Esophagus (tissue), 2 donors: ENCODE data around the gene TMEM98. TPM values are rescaled to one million over a fixed set of nuclear protein-coding genes. Genes with fewer than 3 reads are reported as not detected.

ENCODE experiments used
- H3K27ac ChIP-seq, 2 donors: one replicate each; pipeline ENCODE4 v1.5.1; 2013; ENCODE audit warnings: low read depth in 2 of 2, mild to moderate bottlenecking in 2 of 2, inconsistent platforms in 1 of 2, low read length in 1 of 2, moderate library complexity in 1 of 2
- H3K27me3 ChIP-seq, 2 donors: one replicate each; pipeline ENCODE4 v1.6.1; 2013; ENCODE audit warnings: low read length in 2 of 2, control low read depth in 1 of 2, mild to moderate bottlenecking in 1 of 2; ENCODE audit not compliant: insufficient read depth in 2 of 2, control insufficient read depth in 1 of 2
- H3K36me3 ChIP-seq, 2 donors: one replicate each; pipeline ENCODE4 v1.6.1; 2013; ENCODE audit warnings: low read length in 1 of 2; ENCODE audit not compliant: control insufficient read depth in 2 of 2, insufficient read depth in 2 of 2
- H3K4me1 ChIP-seq, 2 donors: one replicate each; pipeline ENCODE4 v1.6.1; 2013; ENCODE audit warnings: low read length in 1 of 2; ENCODE audit not compliant: control insufficient read depth in 2 of 2, insufficient read depth in 2 of 2
- H3K4me3 ChIP-seq, 2 donors: one replicate each; pipeline ENCODE4 v1.5.1; 2013; ENCODE audit warnings: low read length in 2 of 2, mild to moderate bottlenecking in 2 of 2, low read depth in 1 of 2, moderate library complexity in 1 of 2
- H3K9me3 ChIP-seq, 2 donors: one replicate each; pipeline ENCODE4 v1.6.1; 2013; ENCODE audit warnings: mild to moderate bottlenecking in 2 of 2, low read depth in 1 of 2, low read length in 1 of 2, moderate library complexity in 1 of 2; ENCODE audit not compliant: control insufficient read depth in 2 of 2, insufficient read depth in 1 of 2
- WGBS, 2 donors: extraction: QIAGEN DNeasy Blood & Tissue Kit; methylation state at CpG; one replicate each; pipeline ENCODE4 v1.1.7; 2013; 5-methylcytosine and 5-hydroxymethylcytosine counted together
- polyA plus RNA-seq, 2 donors: library from polyadenylated mRNA; stranded (reverse); fragments of 200-250 nt; gene quantifications; one replicate each; pipeline ENCODE4 v1.2.3, GENCODE V29; 2013
- donor health status: healthy with polysubstance abuse.
- donor health status: Bipolar disorder and iron deficiency.

TMEM98 gene
- polyA plus RNA-seq, 2 donors = 6.0 to 18.2 TPM

GRCh38 chr17:32936186-32936893 is 8.4 kb downstream of the TMEM98 start:
- H3K4me3 ChIP-seq = no peak overlapping the region
- 86 to 88% methylated on average over 15 of the region's 15 CpGs for WGBS, 2 donors
- peaks cover 0 to 2% of the 10 kb centered on the region in 2 donors for H3K36me3 ChIP-seq
- peaks cover 2% of the 10 kb centered on the region in 2 donors for H3K4me1 ChIP-seq
- no peaks in the 10 kb centered on the region for H3K9me3 ChIP-seq
- peak overlapping the region in 1 of 2 donors; percentile 29 for H3K27ac ChIP-seq
- H3K27me3 ChIP-seq = no peaks in the 10 kb centered on the region

GRCh38 chr17:32936894-32937500 is 9.0 kb downstream of the TMEM98 start:
- peaks cover 2% of the 10 kb centered on the region in 2 donors for H3K4me1 ChIP-seq
- H3K36me3 ChIP-seq = peaks cover 0 to 2% of the 10 kb centered on the region in 2 donors

GRCh38 chr17:32940706-32941390 is 12.9 kb downstream of the TMEM98 start:
- peaks cover 2 to 4% of the 10 kb centered on the region in 2 donors for H3K4me1 ChIP-seq

More at GRCh38 chr17:32936894-32937500, 9.0 kb downstream of the TMEM98 start:
- no peak overlapping the region for H3K27ac ChIP-seq
- WGBS, 2 donors = 7 to 9% methylated on average over 14 of the region's 14 CpGs
- H3K4me3 ChIP-seq = no peak overlapping the region
- H3K27me3 ChIP-seq = no peaks in the 10 kb centered on the region
- no peaks in the 10 kb centered on the region for H3K9me3 ChIP-seq

GRCh38 chr17:32941419-32942032 is 13.6 kb downstream of the TMEM98 start:
- no peak overlapping the region for H3K27ac ChIP-seq
- 86 to 95% methylated on average over 8 of the region's 8 CpGs for WGBS, 2 donors
- H3K9me3 ChIP-seq = no peaks in the 10 kb centered on the region
- H3K27me3 ChIP-seq = no peaks in the 10 kb centered on the region
- peaks cover 0 to 2% of the 10 kb centered on the region in 2 donors for H3K36me3 ChIP-seq
- H3K4me1 ChIP-seq = peaks cover 1 to 4% of the 10 kb centered on the region in 2 donors
- no peak overlapping the region for H3K4me3 ChIP-seq

More at GRCh38 chr17:32940706-32941390, 12.9 kb downstream of the TMEM98 start:
- peaks cover 0 to 2% of the 10 kb centered on the region in 2 donors for H3K36me3 ChIP-seq
- no peaks in the 10 kb centered on the region for H3K9me3 ChIP-seq
- 82 to 87% methylated on average over 10 of the region's 10 CpGs for WGBS, 2 donors
- H3K27ac ChIP-seq = no peak overlapping the region
- H3K4me3 ChIP-seq = no peak overlapping the region
- H3K27me3 ChIP-seq = no peaks in the 10 kb centered on the region

GRCh38 chr17:32943206-32943605 is 15.3 kb downstream of the TMEM98 start:
- Histone ChIP-seq H3K4me3 (no peak overlapping the region), H3K4me1 (peaks cover 0 to 2% of the 10 kb centered on the region in 2 donors), H3K27ac (no peak overlapping the region), H3K36me3 (peaks cover 0 to 2% of the 10 kb centered on the region in 2 donors), H3K27me3 (no peaks in the 10 kb centered on the region), H3K9me3 (no peaks in the 10 kb centered on the region)
- WGBS, 2 donors = 33 to 38% methylated on average over 2 of the region's 2 CpGs

- Histone ChIP-seq H3K9me3 (no peaks in the 10 kb centered on the region), H3K4me1 (peaks cover 0 to 2% of the 10 kb centered on the region in 2 donors), H3K36me3 (peaks cover 0 to 2% of the 10 kb centered on the region in 2 donors), H3K27ac (no peak overlapping the region), H3K27me3 (no peaks in the 10 kb centered on the region), H3K4me3 (no peak overlapping the region)
- 48 to 58% methylated on average over 8 of the region's 8 CpGs for WGBS, 2 donors
These were observed 15.8 kb downstream of the TMEM98 start for GRCh38 chr17:32943647-32944191.

GRCh38 chr17:32944248-32945020 is 16.5 kb downstream of the TMEM98 start:
- H3K4me1 ChIP-seq = peaks cover 0 to 2% of the 10 kb centered on the region in 2 donors
- 80 to 83% methylated on average over 4 of the region's 4 CpGs for WGBS, 2 donors
- no peaks in the 10 kb centered on the region for H3K27me3 ChIP-seq
- peak overlapping the region in 1 of 2 donors; percentile 1 for H3K27ac ChIP-seq
- H3K9me3 ChIP-seq = no peaks in the 10 kb centered on the region
- H3K4me3 ChIP-seq = no peak overlapping the region
- H3K36me3 ChIP-seq = peaks cover 0 to 1% of the 10 kb centered on the region in 2 donors

- no peaks in the 10 kb centered on the region for H3K27me3 ChIP-seq
- 66 to 70% methylated on average over 3 of the region's 3 CpGs for WGBS, 2 donors
- peaks cover 0 to 2% of the 10 kb centered on the region in 2 donors for H3K4me1 ChIP-seq
- H3K36me3 ChIP-seq = no peaks in the 10 kb centered on the region
- no peak overlapping the region for H3K27ac ChIP-seq
- no peaks in the 10 kb centered on the region for H3K9me3 ChIP-seq
- H3K4me3 ChIP-seq = no peak overlapping the region
These were observed 18.6 kb downstream of the TMEM98 start for GRCh38 chr17:32946375-32947135.
